PC-3 (cell line): ENCODE measurements around the gene PCDHB12.
"Not testable (repeated sequence)": the region's sequence is repeated elsewhere in the genome, so short reads cannot be mapped to it uniquely, and the experiment has no call there.

Experiments used
- CTCF ChIP-seq: fragments of 300-600 bp; sonication (generic); conservative IDR thresholded peaks from 2 replicates; pipeline ENCODE4 v1.5.1; 2017; ENCODE audit warnings: antibody characterized with exemption, low read depth, mild to moderate bottlenecking, low read length
- EZH2 ChIP-seq: fragments of 300-600 bp; sonication (generic); IDR thresholded peaks from one replicate; pipeline ENCODE4 v1.6.1; 2017; ENCODE audit warnings: antibody characterized with exemption, mild to moderate bottlenecking, low read length; ENCODE audit not compliant: unreplicated experiment
- EZH2phosphoT487 ChIP-seq: fragments of 300-600 bp; sonication (generic); IDR thresholded peaks from 2 replicates; pipeline ENCODE4 v1.6.1; 2018; ENCODE audit warnings: mild to moderate bottlenecking, antibody characterized with exemption, low read length, borderline replicate concordance

DNA sequence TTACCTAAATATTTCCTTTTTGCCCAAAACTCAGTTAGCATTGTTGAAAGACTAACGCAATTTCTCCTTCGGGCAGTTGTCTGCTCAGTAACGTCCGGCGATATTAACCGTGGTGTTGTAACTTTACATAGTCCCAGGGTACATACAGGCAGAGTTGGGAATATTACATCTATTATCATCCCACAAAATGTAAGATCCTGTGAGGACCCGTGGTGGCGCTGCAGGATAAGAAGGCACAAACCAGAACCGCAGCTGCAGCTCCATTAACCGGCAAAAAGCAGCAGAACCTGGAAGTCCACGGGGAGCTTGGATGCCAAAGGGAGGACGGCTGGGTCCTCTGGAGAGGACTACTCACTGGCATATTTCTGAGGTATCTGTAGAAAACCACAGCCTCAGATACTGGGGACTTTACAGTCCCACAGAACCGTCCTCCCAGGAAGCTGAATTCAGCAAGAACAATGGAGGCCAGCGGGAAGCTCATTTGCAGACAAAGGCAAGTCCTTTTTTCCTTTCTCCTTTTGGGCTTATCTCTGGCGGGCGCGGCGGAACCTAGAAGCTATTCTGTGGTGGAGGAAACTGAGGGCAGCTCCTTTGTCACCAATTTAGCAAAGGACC lies 30.8 kb upstream of the PCDHB12 start, which contains the start of gene PCDHB8:
- not testable (repeated sequence) for TF ChIP-seq CTCF, EZH2, EZH2phosphoT487
